ENCODE data around the gene DDIAS.

Gene DDIAS

DNA sequence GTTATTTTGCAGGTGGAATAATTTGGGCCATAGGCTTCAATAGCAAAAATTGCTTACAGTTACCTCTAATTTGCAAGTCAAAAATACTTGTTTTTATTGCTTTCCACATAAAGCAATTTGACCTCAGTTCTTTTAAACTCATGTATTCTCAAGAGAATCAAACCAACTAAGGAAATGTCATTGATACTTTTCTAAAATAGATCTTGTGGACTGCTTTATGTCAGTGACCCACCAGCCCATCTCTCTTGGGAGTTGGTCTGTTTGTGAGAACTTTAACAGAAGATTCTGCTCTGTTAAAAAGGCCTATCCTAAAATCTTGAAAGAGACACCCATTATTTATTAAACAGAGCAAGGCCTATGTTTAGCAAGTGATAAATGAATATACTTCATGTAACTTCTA is 75.2 kb downstream of the DDIAS start:
- no peaks in the 10 kb centered on the region for H3K27me3 ChIP-seq (ENCODE audit: control insufficient read depth, insufficient read depth, low read length)
- no peaks in the 10 kb centered on the region for H3K4me1 ChIP-seq (ENCODE audit: control insufficient read depth, insufficient read depth, low read length)
- H3K9ac ChIP-seq (ENCODE audit: low read depth, low read length): no peak overlapping the region
- no peaks in the 10 kb centered on the region for H3K36me3 ChIP-seq (ENCODE audit: control insufficient read depth, insufficient read depth, low read length)
- no peak overlapping the region for H3K4me3 ChIP-seq (ENCODE audit: low read depth, low read length)
- H3K9me3 ChIP-seq (ENCODE audit: control insufficient read depth, insufficient read depth, low read length): no peaks in the 10 kb centered on the region

DNA sequence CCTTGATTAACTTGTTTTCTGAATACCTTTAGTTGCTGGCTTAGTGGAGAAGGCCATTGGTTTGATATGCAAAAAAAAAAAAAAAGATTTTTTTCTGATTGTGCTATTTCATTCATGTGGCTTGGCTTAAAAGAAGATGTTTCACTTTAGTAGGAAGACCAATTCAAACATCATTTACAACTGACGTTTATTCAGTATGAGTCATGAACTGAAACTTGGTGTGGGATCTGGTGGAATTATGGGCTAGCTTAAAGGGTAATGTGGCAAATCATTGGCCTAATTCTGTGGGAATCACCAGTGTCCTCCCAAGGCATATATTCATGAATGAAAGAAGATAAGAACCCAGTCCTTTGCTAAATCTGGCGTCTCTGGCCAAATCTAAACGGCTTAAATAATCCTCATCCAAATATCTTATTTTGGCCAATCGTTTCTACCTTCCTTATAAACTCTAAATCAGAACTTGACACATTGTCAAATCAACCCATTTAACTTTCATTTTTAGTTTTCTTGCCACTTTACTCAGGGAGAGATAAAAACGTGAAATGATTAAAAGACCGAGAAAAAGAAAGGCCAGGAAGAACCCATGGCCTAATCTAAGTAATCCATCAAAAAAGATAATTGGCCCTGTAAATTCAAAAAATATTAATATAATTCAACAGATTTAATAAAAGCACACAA is 77.0 kb downstream of the DDIAS start:
- Histone ChIP-seq H3K27me3 (ENCODE audit: control insufficient read depth, insufficient read depth, low read length) (no peaks in the 10 kb centered on the region), H3K4me1 (ENCODE audit: control insufficient read depth, insufficient read depth, low read length) (no peaks in the 10 kb centered on the region), H3K36me3 (ENCODE audit: control insufficient read depth, insufficient read depth, low read length) (no peaks in the 10 kb centered on the region), H3K9ac (ENCODE audit: low read depth, low read length) (no peak overlapping the region), H3K9me3 (ENCODE audit: control insufficient read depth, insufficient read depth, low read length) (no peaks in the 10 kb centered on the region), H3K4me3 (ENCODE audit: low read depth, low read length) (no peak overlapping the region)

DNA sequence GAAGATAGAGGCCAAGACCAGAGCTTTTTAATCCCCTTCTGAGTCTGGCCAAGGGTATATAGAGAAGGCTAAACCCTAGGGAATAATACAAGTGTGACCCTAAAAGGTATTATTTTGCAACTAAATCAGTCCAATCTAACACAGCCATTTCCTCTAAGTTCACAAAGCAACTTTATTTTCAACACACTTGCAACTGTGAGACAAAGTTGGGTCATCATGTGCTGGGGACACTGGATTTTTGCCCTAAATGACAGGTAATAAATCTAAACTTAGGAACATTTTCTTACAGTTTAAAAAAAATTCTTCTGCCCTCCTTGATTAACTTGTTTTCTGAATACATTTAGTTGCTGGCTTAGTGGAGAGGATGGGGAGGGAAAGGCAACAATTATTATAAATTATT is 78.3 kb downstream of the DDIAS start:
- H3K4me1 ChIP-seq (ENCODE audit: control insufficient read depth, insufficient read depth, low read length): no peaks in the 10 kb centered on the region
- no peak overlapping the region for H3K9ac ChIP-seq (ENCODE audit: low read depth, low read length)
- H3K27me3 ChIP-seq (ENCODE audit: control insufficient read depth, insufficient read depth, low read length): no peaks in the 10 kb centered on the region
- H3K9me3 ChIP-seq (ENCODE audit: control insufficient read depth, insufficient read depth, low read length): no peaks in the 10 kb centered on the region
- no peaks in the 10 kb centered on the region for H3K36me3 ChIP-seq (ENCODE audit: control insufficient read depth, insufficient read depth, low read length)
- H3K4me3 ChIP-seq (ENCODE audit: low read depth, low read length): no peak overlapping the region

DNA sequence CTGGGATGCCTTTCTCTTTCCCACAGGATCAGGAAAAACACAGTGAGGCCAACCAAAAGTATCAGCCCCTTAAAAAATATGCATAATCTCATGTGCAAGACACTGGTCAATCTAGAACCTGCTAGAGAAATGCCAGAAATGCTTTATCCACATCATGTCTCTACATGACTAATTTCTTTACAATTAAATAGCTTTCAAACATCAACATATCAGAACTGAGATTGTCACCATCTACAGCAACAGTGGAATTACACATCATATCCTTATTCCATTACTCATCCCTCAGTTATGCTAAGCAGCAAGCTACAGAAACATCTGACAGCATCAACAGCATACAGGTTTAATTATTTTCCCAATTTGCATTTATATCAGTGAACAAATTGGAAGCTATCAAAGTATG is 78.8 kb downstream of the DDIAS start:
- no peak overlapping the region for H3K4me3 ChIP-seq (ENCODE audit: low read depth, low read length)
- H3K4me1 ChIP-seq (ENCODE audit: control insufficient read depth, insufficient read depth, low read length): no peaks in the 10 kb centered on the region
- no peak overlapping the region for H3K9ac ChIP-seq (ENCODE audit: low read depth, low read length)
- H3K36me3 ChIP-seq (ENCODE audit: control insufficient read depth, insufficient read depth, low read length): no peaks in the 10 kb centered on the region
- H3K9me3 ChIP-seq (ENCODE audit: control insufficient read depth, insufficient read depth, low read length): no peaks in the 10 kb centered on the region
- H3K27me3 ChIP-seq (ENCODE audit: control insufficient read depth, insufficient read depth, low read length): no peaks in the 10 kb centered on the region

DNA sequence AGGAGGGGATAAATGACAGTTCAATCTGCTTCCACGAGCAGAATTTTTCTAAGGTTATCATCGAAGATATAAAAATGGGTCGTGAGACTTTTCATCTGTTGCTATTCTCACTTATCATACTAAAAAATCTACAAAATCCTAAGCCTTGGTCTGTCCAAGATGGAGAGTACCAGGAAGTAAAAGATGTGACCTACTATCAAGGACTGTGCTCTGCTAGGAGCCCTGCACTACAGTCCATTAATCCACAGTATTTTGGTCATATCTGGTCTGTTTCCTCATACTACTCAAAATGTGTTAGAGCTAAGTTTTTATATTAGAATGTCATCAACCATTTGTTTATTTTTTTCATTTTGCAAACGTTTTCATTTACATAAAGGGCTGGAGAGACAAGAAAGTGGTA is 79.4 kb downstream of the DDIAS start:
- Histone ChIP-seq H3K4me1 (ENCODE audit: control insufficient read depth, insufficient read depth, low read length) (no peaks in the 10 kb centered on the region), H3K36me3 (ENCODE audit: control insufficient read depth, insufficient read depth, low read length) (no peaks in the 10 kb centered on the region), H3K4me3 (ENCODE audit: low read depth, low read length) (no peak overlapping the region), H3K9me3 (ENCODE audit: control insufficient read depth, insufficient read depth, low read length) (no peaks in the 10 kb centered on the region), H3K9ac (ENCODE audit: low read depth, low read length) (no peak overlapping the region), H3K27me3 (ENCODE audit: control insufficient read depth, insufficient read depth, low read length) (no peaks in the 10 kb centered on the region)

DNA sequence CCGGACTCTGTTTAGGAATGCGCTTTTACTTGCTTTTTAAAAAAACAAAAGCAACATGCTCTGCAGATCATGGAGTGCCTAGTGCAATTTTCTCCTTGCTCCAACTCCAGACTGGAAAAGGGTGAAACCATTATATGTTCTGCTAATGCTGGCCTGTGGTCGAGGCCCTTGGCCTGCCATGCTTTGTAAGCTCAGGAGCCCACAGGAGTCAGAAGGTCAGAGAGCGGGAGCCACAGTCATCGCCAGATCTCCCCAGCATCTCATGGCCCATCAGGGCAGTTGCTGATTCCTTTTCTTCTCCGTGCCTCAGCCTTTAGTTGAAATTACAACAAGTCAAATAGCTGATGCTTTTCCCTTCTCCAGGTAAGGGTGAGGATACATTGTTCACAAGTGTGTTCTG is 80.3 kb downstream of the DDIAS start:
- Histone ChIP-seq H3K4me3 (ENCODE audit: low read depth, low read length) (no peak overlapping the region), H3K9ac (ENCODE audit: low read depth, low read length) (no peak overlapping the region), H3K27me3 (ENCODE audit: control insufficient read depth, insufficient read depth, low read length) (no peaks in the 10 kb centered on the region), H3K9me3 (ENCODE audit: control insufficient read depth, insufficient read depth, low read length) (no peaks in the 10 kb centered on the region), H3K36me3 (ENCODE audit: control insufficient read depth, insufficient read depth, low read length) (no peaks in the 10 kb centered on the region), H3K4me1 (ENCODE audit: control insufficient read depth, insufficient read depth, low read length) (no peaks in the 10 kb centered on the region)
